OCI-LY3 (cell line): ENCODE measurements around the gene ZNF318.

Source experiments
- EZH2phosphoT487 ChIP-seq: fragments of 200-600 bp; shearing (Covaris generic); IDR thresholded peaks from 2 replicates; pipeline ENCODE4 v1.6.1; 2018; ENCODE audit warnings: antibody characterized with exemption, mixed run types, low read depth
- TF ChIP-seq, protein P1 (sequence below): fragments of 200-600, 300-600 bp; sonication (generic); IDR thresholded peaks from 2 replicates; pipeline ENCODE4 v1.5.1; 2014; ENCODE audit warnings: antibody characterized with exemption, low read length, low read depth

DNA sequence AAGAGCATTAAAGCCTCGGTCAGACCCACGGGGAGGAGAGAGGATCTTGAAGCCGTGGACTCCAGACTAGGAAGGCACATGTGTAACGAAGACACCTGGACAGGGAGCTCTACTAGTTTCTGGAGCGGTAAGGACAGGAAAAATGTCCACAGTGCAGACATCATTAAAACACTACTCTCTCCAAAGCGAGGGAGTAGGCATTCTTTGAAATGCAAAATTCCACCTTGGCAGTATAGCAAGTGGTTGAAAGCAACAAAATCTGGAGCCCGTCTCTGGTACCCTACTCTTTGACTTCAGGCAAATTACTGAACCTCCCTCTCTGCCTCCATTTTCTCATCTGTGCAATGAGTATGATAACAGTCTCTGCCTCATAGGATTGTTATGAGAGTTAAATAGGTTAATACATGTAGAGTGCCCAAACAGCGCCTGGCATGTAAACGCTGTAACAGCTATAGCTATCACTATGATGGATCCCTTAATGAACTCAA is 60.4 kb downstream of the ZNF318 start:
- TF ChIP-seq, protein P1, sequence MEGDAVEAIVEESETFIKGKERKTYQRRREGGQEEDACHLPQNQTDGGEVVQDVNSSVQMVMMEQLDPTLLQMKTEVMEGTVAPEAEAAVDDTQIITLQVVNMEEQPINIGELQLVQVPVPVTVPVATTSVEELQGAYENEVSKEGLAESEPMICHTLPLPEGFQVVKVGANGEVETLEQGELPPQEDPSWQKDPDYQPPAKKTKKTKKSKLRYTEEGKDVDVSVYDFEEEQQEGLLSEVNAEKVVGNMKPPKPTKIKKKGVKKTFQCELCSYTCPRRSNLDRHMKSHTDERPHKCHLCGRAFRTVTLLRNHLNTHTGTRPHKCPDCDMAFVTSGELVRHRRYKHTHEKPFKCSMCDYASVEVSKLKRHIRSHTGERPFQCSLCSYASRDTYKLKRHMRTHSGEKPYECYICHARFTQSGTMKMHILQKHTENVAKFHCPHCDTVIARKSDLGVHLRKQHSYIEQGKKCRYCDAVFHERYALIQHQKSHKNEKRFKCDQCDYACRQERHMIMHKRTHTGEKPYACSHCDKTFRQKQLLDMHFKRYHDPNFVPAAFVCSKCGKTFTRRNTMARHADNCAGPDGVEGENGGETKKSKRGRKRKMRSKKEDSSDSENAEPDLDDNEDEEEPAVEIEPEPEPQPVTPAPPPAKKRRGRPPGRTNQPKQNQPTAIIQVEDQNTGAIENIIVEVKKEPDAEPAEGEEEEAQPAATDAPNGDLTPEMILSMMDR, result no peak
- no peak for TF ChIP-seq EZH2phosphoT487
